Measurements from ENCODE around the gene THRB.

DNA sequence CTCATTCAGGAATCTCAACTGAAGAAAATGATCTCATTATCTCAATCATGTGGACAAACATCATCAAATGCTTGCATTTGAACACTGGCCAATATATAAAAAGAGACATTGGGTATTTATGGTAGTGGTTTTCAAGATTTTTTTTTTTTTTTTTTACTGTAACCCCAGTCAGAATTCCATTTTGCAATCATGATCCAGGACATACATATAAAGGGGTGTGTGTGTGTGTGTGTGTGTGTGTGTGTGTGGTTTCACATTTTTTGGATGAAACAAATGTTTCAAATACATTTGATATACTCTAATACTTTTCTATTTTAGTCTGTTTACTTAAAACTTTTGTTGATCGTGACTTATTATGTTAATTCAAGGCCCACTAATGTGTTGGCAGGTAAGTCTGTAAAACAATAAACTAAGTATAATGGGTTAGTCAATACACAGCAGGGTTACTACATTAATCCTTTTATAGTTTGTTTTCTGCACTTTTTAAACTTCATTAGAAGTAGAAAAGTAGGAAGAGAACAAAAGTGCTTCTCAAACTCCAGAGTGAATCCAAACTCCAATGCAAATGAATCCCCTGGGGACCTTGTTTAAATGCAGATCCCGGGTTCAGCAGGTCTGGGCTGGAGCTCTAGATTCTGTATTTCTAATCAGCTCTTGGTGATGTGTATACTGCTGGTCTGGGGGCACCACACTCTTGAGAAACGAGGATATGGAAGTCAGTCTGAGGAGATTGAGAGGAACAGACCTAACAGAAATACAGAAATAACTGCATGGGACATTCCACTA, 17.6 kb downstream of the THRB start:
- TF ChIP-seq, protein P1, sequence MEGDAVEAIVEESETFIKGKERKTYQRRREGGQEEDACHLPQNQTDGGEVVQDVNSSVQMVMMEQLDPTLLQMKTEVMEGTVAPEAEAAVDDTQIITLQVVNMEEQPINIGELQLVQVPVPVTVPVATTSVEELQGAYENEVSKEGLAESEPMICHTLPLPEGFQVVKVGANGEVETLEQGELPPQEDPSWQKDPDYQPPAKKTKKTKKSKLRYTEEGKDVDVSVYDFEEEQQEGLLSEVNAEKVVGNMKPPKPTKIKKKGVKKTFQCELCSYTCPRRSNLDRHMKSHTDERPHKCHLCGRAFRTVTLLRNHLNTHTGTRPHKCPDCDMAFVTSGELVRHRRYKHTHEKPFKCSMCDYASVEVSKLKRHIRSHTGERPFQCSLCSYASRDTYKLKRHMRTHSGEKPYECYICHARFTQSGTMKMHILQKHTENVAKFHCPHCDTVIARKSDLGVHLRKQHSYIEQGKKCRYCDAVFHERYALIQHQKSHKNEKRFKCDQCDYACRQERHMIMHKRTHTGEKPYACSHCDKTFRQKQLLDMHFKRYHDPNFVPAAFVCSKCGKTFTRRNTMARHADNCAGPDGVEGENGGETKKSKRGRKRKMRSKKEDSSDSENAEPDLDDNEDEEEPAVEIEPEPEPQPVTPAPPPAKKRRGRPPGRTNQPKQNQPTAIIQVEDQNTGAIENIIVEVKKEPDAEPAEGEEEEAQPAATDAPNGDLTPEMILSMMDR (IDR thresholded peaks at IDR 0.05): no peak
- TF ChIP-seq POLR2A (IDR thresholded peaks at IDR 0.05) (no peak), POLR2AphosphoS5 (IDR thresholded peaks at IDR 0.05) (no peak), EP300 (IDR thresholded peaks at IDR 0.05) (no peak)
